Heart left ventricle (tissue), 13 donors: ENCODE measurements around the gene TMEM181.

Source experiments
- CTCF ChIP-seq, 12 donors: fragments of 200-600 bp; sonication (generic) in 4 of 12; IDR thresholded peaks; one replicate each; pipeline versions ENCODE4 v1.5.0 to v1.8.0; 2018 to 2022; ENCODE audit warnings: antibody characterized with exemption in 12 of 12, mild to moderate bottlenecking in 5 of 12
- POLR2A ChIP-seq, 2 donors: fragments of 450-650 bp; IDR thresholded peaks; one replicate each; pipeline ENCODE4 v1.6.1; 2017; ENCODE audit warnings: antibody characterized with exemption in 2 of 2, mild to moderate bottlenecking in 2 of 2, moderate library complexity in 2 of 2
- donor health status: ischemic (EF 13 %, LVEDD 7.1; RV severe dilation, severe dysfunction).
- donor health status: DM: no; HTN: yes; CAD: no.
- donor health status: DM: no; HTN: no; CAD: no.
- donor health status: ischemic (EF 25% LVEDD 6.9; RV normal size, moderate dysfunction).
- donor health status: ischemic (EF 25% LVEDD 5.7; RV mildly dilated, moderate dysfunction).
- donor health status: ischemic (EF 35%, LVEDD 5.7; RV mildly dilated, moderate dysfunction).
- donor health status: nonischemic (EF 11% LVEDD 7.7; RV severe dilation, severe dysfunction).
- donor health status: DM: yes; HTN: yes; CAD: no.
- donor health status: PGD.
- donor health status: ischemic (EF 29% LVEDD 5.4; RV normal size, mild dysfunction).
- donor health status: nonischemic (EF 23%, LVEDD 6.1; RV moderate dilation, normal function).

- TF ChIP-seq CTCF (IDR thresholded peaks at IDR 0.05): no peak
- TF ChIP-seq POLR2A (IDR thresholded peaks at IDR 0.05): no peak
Measured at GRCh38 chr6:158531566-158531965, 28.3 kb upstream of the TMEM181 start.
